ENCODE data around the gene SKA3.
"Not testable (repeated sequence)": the region's sequence is repeated elsewhere in the genome, so short reads cannot be mapped to it uniquely, and the experiment has no call there.

Gene SKA3

GRCh38 chr13:21147827-21148226, 28.5 kb downstream of the SKA3 start:
- DNase-seq: no peak
- Histone ChIP-seq H3K4me3 (ENCODE audit: low read depth, low read length) (no peak overlapping the region), H3K36me3 (peaks cover 46% of the 10 kb centered on the region), H3K27me3 (ENCODE audit: insufficient read depth, low read depth, severe bottlenecking) (no peaks in the 10 kb centered on the region), H3K9me3 (ENCODE audit: severe bottlenecking) (no peaks in the 10 kb centered on the region), H3K27ac (no peak overlapping the region)
- no peak for TF ChIP-seq CTCF (IDR thresholded peaks at IDR 0.05; ENCODE audit: low read depth, low read length)

GRCh38 chr13:21142766-21143165, 33.6 kb downstream of the SKA3 start:
- no peak for DNase-seq
- H3K27me3 ChIP-seq (ENCODE audit: insufficient read depth, low read depth, severe bottlenecking): no peaks in the 10 kb centered on the region
- no peaks in the 10 kb centered on the region for H3K9me3 ChIP-seq (ENCODE audit: severe bottlenecking)
- no peak overlapping the region for H3K4me3 ChIP-seq (ENCODE audit: low read depth, low read length)
- H3K27ac ChIP-seq: no peak overlapping the region
- no peak for TF ChIP-seq CTCF (IDR thresholded peaks at IDR 0.05; ENCODE audit: low read depth, low read length)
- peaks cover 64% of the 10 kb centered on the region for H3K36me3 ChIP-seq

GRCh38 chr13:21139374-21139773, 37.0 kb downstream of the SKA3 start:
- TF ChIP-seq CTCF (IDR thresholded peaks at IDR 0.05; ENCODE audit: low read depth, low read length): no peak
- no peaks in the 10 kb centered on the region for H3K27me3 ChIP-seq (ENCODE audit: insufficient read depth, low read depth, severe bottlenecking)
- peak overlapping the region; percentile 75 for H3K4me3 ChIP-seq (ENCODE audit: low read depth, low read length)
- H3K36me3 ChIP-seq: peaks cover 32% of the 10 kb centered on the region
- DNase-seq: no peak
- H3K27ac ChIP-seq: no peak overlapping the region
- no peaks in the 10 kb centered on the region for H3K9me3 ChIP-seq (ENCODE audit: severe bottlenecking)

- Histone ChIP-seq H3K36me3 (peaks cover 28% of the 10 kb centered on the region), H3K4me3 (ENCODE audit: low read depth, low read length) (no peak overlapping the region), H3K27ac (no peak overlapping the region), H3K27me3 (ENCODE audit: insufficient read depth, low read depth, severe bottlenecking) (no peaks in the 10 kb centered on the region), H3K9me3 (ENCODE audit: severe bottlenecking) (no peaks in the 10 kb centered on the region)
- TF ChIP-seq CTCF (IDR thresholded peaks at IDR 0.05; ENCODE audit: low read depth, low read length): no peak
- DNase-seq: no peak
These were observed 37.8 kb downstream of the SKA3 start for GRCh38 chr13:21138561-21138960.

GRCh38 chr13:21137696-21138095, 38.7 kb downstream of the SKA3 start:
- no peak overlapping the region for H3K4me3 ChIP-seq (ENCODE audit: low read depth, low read length)
- DNase-seq: no peak
- no peak for TF ChIP-seq CTCF (IDR thresholded peaks at IDR 0.05; ENCODE audit: low read depth, low read length)
- no peaks in the 10 kb centered on the region for H3K27me3 ChIP-seq (ENCODE audit: insufficient read depth, low read depth, severe bottlenecking)
- no peaks in the 10 kb centered on the region for H3K9me3 ChIP-seq (ENCODE audit: severe bottlenecking)
- H3K27ac ChIP-seq: no peak overlapping the region
- H3K36me3 ChIP-seq: peaks cover 19% of the 10 kb centered on the region

GRCh38 chr13:21135833-21136232, 40.5 kb downstream of the SKA3 start:
- H3K4me3 ChIP-seq (ENCODE audit: low read depth, low read length); DNase-seq; H3K27me3 ChIP-seq (ENCODE audit: insufficient read depth, low read depth, severe bottlenecking); H3K36me3 ChIP-seq; H3K27ac ChIP-seq; H3K9me3 ChIP-seq (ENCODE audit: severe bottlenecking): not testable (repeated sequence)

Data from WERI-Rb-1 (cell line).